Mesendoderm (in vitro differentiated cells): ENCODE data around the gene ZSCAN26.

Experiments
- DNase-seq: peaks from one replicate; pipeline ENCODE4 v3.0.0; 2013
- H2AK5ac ChIP-seq: 2 replicates; pipeline ENCODE4 v1.6.1; 2013; ENCODE audit warnings: low read length, inconsistent platforms
- H2BK120ac ChIP-seq: 2 replicates; pipeline ENCODE4 v1.6.1; 2013; ENCODE audit warnings: low read depth, mild to moderate bottlenecking, low read length, moderate library complexity, mixed read lengths
- H2BK15ac ChIP-seq: replicated peaks from 2 replicates; pipeline ENCODE4 v1.6.1; 2013; ENCODE audit warnings: low read depth, mild to moderate bottlenecking, moderate library complexity
- H2BK5ac ChIP-seq: 2 replicates; pipeline ENCODE4 v1.6.1; 2013; ENCODE audit warnings: low read length, inconsistent platforms
- H3K18ac ChIP-seq: 2 replicates; pipeline ENCODE4 v1.6.1; 2013; ENCODE audit warnings: mild to moderate bottlenecking, low read length, mixed read lengths
- H3K23ac ChIP-seq: one replicate; pipeline ENCODE4 v1.6.1; 2013; ENCODE audit warnings: low read length
- H3K27ac ChIP-seq: 2 replicates; pipeline ENCODE4 v1.5.1; 2013; ENCODE audit warnings: low read depth, mild to moderate bottlenecking, inconsistent platforms, low read length, moderate library complexity
- H3K27me3 ChIP-seq: 2 replicates; pipeline ENCODE4 v1.6.1; 2013; ENCODE audit warnings: low read length, control low read depth, mild to moderate bottlenecking, inconsistent platforms; ENCODE audit not compliant: insufficient read depth, poor library complexity
- H3K36me3 ChIP-seq: 2 replicates; pipeline ENCODE4 v1.6.1; 2013; ENCODE audit warnings: low read length, inconsistent platforms; ENCODE audit not compliant: control insufficient read depth, insufficient read depth
- H3K4ac ChIP-seq: one replicate; pipeline ENCODE4 v1.6.1; 2013; ENCODE audit warnings: low read depth, mild to moderate bottlenecking, low read length, moderate library complexity
- H3K4me1 ChIP-seq: 2 replicates; pipeline ENCODE4 v1.6.1; 2013; ENCODE audit warnings: low read depth, low read length, inconsistent platforms; ENCODE audit not compliant: control insufficient read depth
- H3K4me2 ChIP-seq: 2 replicates; pipeline ENCODE4 v1.6.1; 2013; ENCODE audit warnings: low read length
- H3K4me3 ChIP-seq: 2 replicates; pipeline ENCODE4 v1.5.1; 2013; ENCODE audit warnings: mild to moderate bottlenecking, low read length
- H3K56ac ChIP-seq: one replicate; pipeline ENCODE4 v1.6.1; 2013; ENCODE audit warnings: low read length
- H3K79me1 ChIP-seq: 2 replicates; pipeline ENCODE4 v1.6.1; 2013; ENCODE audit warnings: low read length, inconsistent platforms
- H3K79me2 ChIP-seq: 2 replicates; pipeline ENCODE4 v1.6.1; 2013; ENCODE audit warnings: mild to moderate bottlenecking, low read length; ENCODE audit not compliant: control insufficient read depth, insufficient read depth
- H3K9ac ChIP-seq: 2 replicates; pipeline ENCODE4 v1.6.1; 2013; ENCODE audit warnings: low read length, inconsistent platforms
- H4K5ac ChIP-seq: one replicate; pipeline ENCODE4 v1.6.1; 2013; ENCODE audit warnings: low read length
- H4K8ac ChIP-seq: one replicate; pipeline ENCODE4 v1.6.1; 2013; ENCODE audit warnings: low read depth, mild to moderate bottlenecking, control low read depth, low read length, moderate library complexity
- WGBS: extraction: QIAGEN DNeasy Blood & Tissue Kit; methylation state at CpG from one replicate; pipeline ENCODE4 v1.1.7; 2013; ENCODE audit warnings: low lambda C conversion rate, missing lambda C conversion rate; ENCODE audit not compliant: insufficient coverage; ENCODE audit errors: extremely low coverage; 5-methylcytosine and 5-hydroxymethylcytosine counted together

ZSCAN26 gene

GRCh38 chr6:28277746-28278145 lies 10.8 kb downstream of the ZSCAN26 start:
- Histone ChIP-seq H3K79me1 (peaks cover 2% of the 10 kb centered on the region), H3K23ac (no peak overlapping the region), H3K4me1 (peaks cover 2% of the 10 kb centered on the region), H3K4me2 (no peak overlapping the region), H2BK120ac (no peak overlapping the region), H2AK5ac (no peak overlapping the region), H2BK5ac (no peak overlapping the region), H4K8ac (no peak overlapping the region), H3K18ac (no peak overlapping the region), H3K4me3 (no peak overlapping the region), H3K9ac (no peak overlapping the region), H3K56ac (no peak overlapping the region), H3K27ac (no peak overlapping the region), H2BK15ac (no peak overlapping the region), H3K79me2 (peaks cover 4% of the 10 kb centered on the region), H3K36me3 (peaks cover 2% of the 10 kb centered on the region), H3K27me3 (no peaks in the 10 kb centered on the region), H3K4ac (no peak overlapping the region), H4K5ac (no peak overlapping the region)
- DNase-seq: no peak
- no CpG with 5 or more reads among the region's 3 CpGs for WGBS

- no peak overlapping the region for H4K5ac ChIP-seq
- H4K8ac ChIP-seq: no peak overlapping the region
- peak overlapping the region; percentile 68 for H3K9ac ChIP-seq
- DNase-seq: no peak
- no peaks in the 10 kb centered on the region for H3K27me3 ChIP-seq
- H3K4me3 ChIP-seq: no peak overlapping the region
- H3K79me1 ChIP-seq: peaks cover 2% of the 10 kb centered on the region
- peaks cover 8% of the 10 kb centered on the region for H3K79me2 ChIP-seq
- peaks cover 2% of the 10 kb centered on the region for H3K4me1 ChIP-seq
- no peak overlapping the region for H3K18ac ChIP-seq
- H2BK15ac ChIP-seq: no peak overlapping the region
- peak overlapping the region; percentile 58 for H3K4me2 ChIP-seq
- no peak overlapping the region for H2BK5ac ChIP-seq
- no CpG with 5 or more reads among the region's 3 CpGs for WGBS
- no peak overlapping the region for H3K4ac ChIP-seq
- no peak overlapping the region for H3K27ac ChIP-seq
- H2BK120ac ChIP-seq: no peak overlapping the region
- H3K56ac ChIP-seq: peak overlapping the region; percentile 81
- H3K23ac ChIP-seq: no peak overlapping the region
- H3K36me3 ChIP-seq: peaks cover 6% of the 10 kb centered on the region
- no peak overlapping the region for H2AK5ac ChIP-seq
Measured at GRCh38 chr6:28280595-28281287, 13.8 kb downstream of the ZSCAN26 start.

DNA sequence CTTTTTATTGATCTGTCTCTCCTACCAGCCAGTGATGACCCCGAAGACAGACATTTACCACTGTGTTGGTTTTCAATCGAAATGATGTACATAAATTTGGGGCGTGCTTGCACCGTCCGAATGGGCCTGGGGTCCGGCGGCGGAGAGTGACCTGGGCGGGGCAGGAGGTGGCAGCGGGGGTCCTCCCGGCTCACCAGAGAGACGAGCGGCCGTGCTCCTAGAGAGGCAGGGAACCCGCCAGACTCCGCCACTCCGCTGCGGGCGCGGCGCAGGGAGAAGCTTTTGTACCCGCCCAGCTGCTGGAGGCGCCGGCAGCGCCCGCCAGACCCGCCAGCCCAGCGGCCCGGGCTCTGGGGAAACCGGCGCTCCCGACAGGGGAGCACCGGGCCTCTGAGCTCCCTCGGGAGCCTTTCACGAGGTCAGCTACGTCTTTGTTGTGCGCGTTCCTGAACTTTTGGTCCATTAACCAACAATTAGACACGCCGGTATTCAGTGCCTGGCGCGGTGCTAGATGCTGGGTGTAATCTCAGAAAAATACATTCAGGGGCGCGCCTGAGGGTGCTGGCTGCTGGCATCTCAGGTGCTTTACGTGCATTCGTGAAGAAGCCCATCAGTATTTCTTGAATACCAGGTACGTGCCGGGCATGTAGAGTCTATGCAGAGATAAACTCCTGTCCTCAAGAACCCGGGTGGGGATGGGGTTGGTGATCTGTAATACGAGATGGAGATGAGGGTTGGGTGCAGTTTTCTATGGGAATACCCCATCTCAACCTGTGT lies 14.5 kb downstream of the ZSCAN26 start, which contains the start of gene PGBD1:
Gene PGBD1, plus strand, starts transcription at position 285 of the 777 bp plus-strand sequence. CDS start 2,242 bp downstream, outside the sequence.
- H3K4me1 ChIP-seq: peaks cover 2% of the 10 kb centered on the region
- H3K18ac ChIP-seq: peak within 1 kb of the TSS; percentile 78
- no peak within 1 kb of the TSS for H2BK5ac ChIP-seq
- no peak within 1 kb of the TSS for H2BK120ac ChIP-seq
- H3K79me1 ChIP-seq: peaks cover 2% of the 10 kb centered on the region
- DNase-seq: peak; percentile 87
- H2AK5ac ChIP-seq: no peak within 1 kb of the TSS
- H3K23ac ChIP-seq: no peak within 1 kb of the TSS
- no peak within 1 kb of the TSS for H4K5ac ChIP-seq
- H4K8ac ChIP-seq: no peak within 1 kb of the TSS
- peaks cover 8% of the 10 kb centered on the region for H3K79me2 ChIP-seq
- H3K27me3 ChIP-seq: no peaks in the 10 kb centered on the region
- no peak within 1 kb of the TSS for H2BK15ac ChIP-seq
- peak within 1 kb of the TSS; percentile 95 for H3K4ac ChIP-seq
- peak within 1 kb of the TSS; percentile 90 for H3K9ac ChIP-seq
- H3K27ac ChIP-seq: no peak within 1 kb of the TSS
- H3K4me2 ChIP-seq: peak within 1 kb of the TSS; percentile 91
- WGBS: no CpG with 5 or more reads among the region's 50 CpGs
- peak within 1 kb of the TSS; percentile 97 for H3K56ac ChIP-seq
- H3K36me3 ChIP-seq: peaks cover 4% of the 10 kb centered on the region
- peak within 1 kb of the TSS; percentile 80 for H3K4me3 ChIP-seq

- Histone ChIP-seq H2BK15ac (no peak overlapping the region), H3K4me3 (no peak overlapping the region), H3K56ac (no peak overlapping the region), H3K4me1 (peaks cover 2% of the 10 kb centered on the region), H4K8ac (no peak overlapping the region), H4K5ac (no peak overlapping the region), H3K36me3 (peaks cover 6% of the 10 kb centered on the region), H3K4ac (no peak overlapping the region), H2BK5ac (no peak overlapping the region), H3K79me1 (peaks cover 2% of the 10 kb centered on the region), H2AK5ac (no peak overlapping the region), H3K79me2 (peaks cover 8% of the 10 kb centered on the region), H3K9ac (no peak overlapping the region), H3K27ac (no peak overlapping the region), H3K4me2 (no peak overlapping the region), H3K23ac (no peak overlapping the region), H2BK120ac (no peak overlapping the region), H3K18ac (no peak overlapping the region), H3K27me3 (no peaks in the 10 kb centered on the region)
- no CpG with 5 or more reads among the region's 2 CpGs for WGBS
- no peak for DNase-seq
Measured at GRCh38 chr6:28282926-28283325, 16.0 kb downstream of the ZSCAN26 start.

DNA sequence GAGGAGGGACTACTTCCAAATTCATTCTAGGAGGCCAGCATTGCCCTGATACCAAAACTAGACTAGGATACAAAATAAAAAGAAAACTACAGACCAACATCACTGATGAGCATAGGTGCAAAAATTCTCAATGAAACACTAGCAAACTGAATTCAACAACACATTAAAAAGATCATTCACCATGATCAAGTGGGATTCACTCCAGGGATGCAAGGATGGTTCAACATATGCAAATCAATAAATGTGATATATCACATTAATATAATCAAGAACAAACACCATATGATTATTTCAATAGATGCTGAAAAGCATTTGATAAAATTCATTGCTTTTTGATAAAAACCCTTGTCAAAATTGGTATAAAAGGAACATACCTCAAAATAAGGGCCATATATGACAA lies 24.6 kb downstream of the ZSCAN26 start:
- H2AK5ac ChIP-seq: no peak overlapping the region
- H2BK120ac ChIP-seq: no peak overlapping the region
- H3K4ac ChIP-seq: no peak overlapping the region
- no peaks in the 10 kb centered on the region for H3K4me1 ChIP-seq
- no peak overlapping the region for H3K9ac ChIP-seq
- H3K79me1 ChIP-seq: no peaks in the 10 kb centered on the region
- no peak overlapping the region for H3K56ac ChIP-seq
- no peak overlapping the region for H4K5ac ChIP-seq
- H3K27me3 ChIP-seq: no peaks in the 10 kb centered on the region
- no peak for DNase-seq
- H2BK15ac ChIP-seq: no peak overlapping the region
- H3K4me3 ChIP-seq: no peak overlapping the region
- no peak overlapping the region for H2BK5ac ChIP-seq
- H3K18ac ChIP-seq: no peak overlapping the region
- H3K23ac ChIP-seq: no peak overlapping the region
- no peak overlapping the region for H4K8ac ChIP-seq
- no peak overlapping the region for H3K4me2 ChIP-seq
- H3K27ac ChIP-seq: no peak overlapping the region
- H3K79me2 ChIP-seq: no peaks in the 10 kb centered on the region
- H3K36me3 ChIP-seq: peaks cover 4% of the 10 kb centered on the region
